ENCODE measurements around the gene GORASP1.

Gene GORASP1

DNA sequence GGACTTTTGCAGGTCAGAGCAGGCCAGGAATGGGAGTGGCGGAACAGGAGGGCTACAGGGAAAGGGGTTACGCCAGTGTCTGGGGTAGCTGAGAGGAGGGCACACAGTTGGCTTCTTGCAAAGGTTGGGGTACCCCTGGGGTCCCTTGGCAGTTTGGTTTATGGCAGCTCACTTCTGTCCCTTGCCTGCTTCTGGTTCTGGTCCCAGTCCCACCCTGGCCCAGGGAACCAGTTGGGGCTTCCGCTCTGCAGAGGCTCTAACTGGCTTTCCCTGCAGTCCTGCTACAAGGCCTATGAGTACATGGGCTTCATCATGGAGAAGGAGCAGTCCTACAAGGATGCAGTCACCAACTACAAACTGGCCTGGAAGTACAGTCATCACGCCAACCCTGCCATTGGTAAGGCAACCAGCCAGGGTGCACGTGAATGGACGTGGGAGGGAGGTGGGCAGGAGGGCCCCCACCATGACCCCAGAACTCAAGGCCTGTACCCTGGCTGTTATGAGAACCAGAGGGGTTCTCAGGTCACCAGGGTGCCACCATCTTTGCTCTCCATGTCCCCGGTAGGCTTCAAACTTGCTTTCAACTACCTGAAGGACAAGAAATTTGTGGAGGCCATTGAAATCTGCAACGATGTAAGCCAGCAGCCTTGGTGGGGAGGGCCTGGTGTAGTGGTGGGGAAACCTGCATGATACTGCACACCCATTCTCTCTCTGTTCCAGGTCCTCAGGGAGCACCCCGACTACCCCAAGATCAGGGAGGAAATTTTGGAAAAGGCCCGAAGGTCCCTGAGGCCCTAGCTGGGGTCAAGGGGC, 30.8 kb upstream of the GORASP1 start:
- Histone ChIP-seq H3K4me2 (ENCODE audit: low read length, poor library complexity, severe bottlenecking) (no peak overlapping the region), H2BK12ac (ENCODE audit: low read length in 2 of 2) (no peak overlapping the region), H3K14ac (ENCODE audit: low read length in 2 of 2) (peak overlapping the region in 1 of 2 experiments; percentile 79), H3K27me3 (ENCODE audit: control insufficient read depth in 1 of 2, insufficient read depth in 1 of 2, low read length in 2 of 2) (no peaks in the 10 kb centered on the region), H3K9me3 (ENCODE audit: control insufficient read depth, low read length) (no peaks in the 10 kb centered on the region), H3K4me1 (ENCODE audit: control insufficient read depth, insufficient read depth, low read depth, low read length) (peaks cover 14% of the 10 kb centered on the region), H3K27ac (ENCODE audit: low read length, poor library complexity, severe bottlenecking) (no peak overlapping the region), H3K18ac (ENCODE audit: low read depth in 1 of 2, low read length in 2 of 2) (no peak overlapping the region), H3K36me3 (ENCODE audit: control insufficient read depth in 1 of 2, insufficient read depth in 2 of 2, low read depth in 1 of 2, low read length in 2 of 2) (peaks cover 63 to 72% of the 10 kb centered on the region in 2 experiments), H4K91ac (ENCODE audit: low read length) (no peak overlapping the region), H2BK120ac (ENCODE audit: low read depth, low read length) (no peak overlapping the region), H4K8ac (ENCODE audit: low read length) (no peak overlapping the region), H2AK5ac (ENCODE audit: low read length, severe bottlenecking) (no peak overlapping the region), H2AFZ (ENCODE audit: low read depth, low read length) (no peak overlapping the region), H3K4me3 (ENCODE audit: insufficient read depth in 1 of 2, low read depth in 1 of 2, low read length in 2 of 2) (no peak overlapping the region), H3K23ac (ENCODE audit: low read length in 2 of 2) (peak overlapping the region in 1 of 2 experiments; percentile 32), H3K79me1 (replicated peaks; ENCODE audit: low read length, poor library complexity, severe bottlenecking) (peaks cover 35% of the 10 kb centered on the region), H2BK15ac (ENCODE audit: low read depth, poor library complexity, severe bottlenecking) (no peak overlapping the region), H2BK5ac (ENCODE audit: low read depth, low read length, poor library complexity, severe bottlenecking) (no peak overlapping the region), H3K9ac (ENCODE audit: low read length) (no peak overlapping the region), H3K4ac (ENCODE audit: low read depth in 1 of 2, low read length in 2 of 2) (no peak overlapping the region)
- DNase-seq, result peak; percentile 53
- 97% methylated on average over 9 of the region's 10 CpGs for WGBS

- Histone ChIP-seq H2AK5ac (ENCODE audit: low read length, severe bottlenecking) (no peak overlapping the region), H2BK15ac (ENCODE audit: low read depth, poor library complexity, severe bottlenecking) (no peak overlapping the region), H3K18ac (ENCODE audit: low read depth in 1 of 2, low read length in 2 of 2) (no peak overlapping the region), H2AFZ (ENCODE audit: low read depth, low read length) (no peak overlapping the region), H3K9me3 (ENCODE audit: control insufficient read depth, low read length) (no peaks in the 10 kb centered on the region), H2BK5ac (ENCODE audit: low read depth, low read length, poor library complexity, severe bottlenecking) (no peak overlapping the region), H3K14ac (ENCODE audit: low read length in 2 of 2) (peak overlapping the region in 1 of 2 experiments; percentile 80), H3K23ac (ENCODE audit: low read length in 2 of 2) (no peak overlapping the region), H3K4me2 (ENCODE audit: low read length, poor library complexity, severe bottlenecking) (no peak overlapping the region), H3K4ac (ENCODE audit: low read depth in 1 of 2, low read length in 2 of 2) (no peak overlapping the region), H3K79me1 (replicated peaks; ENCODE audit: low read length, poor library complexity, severe bottlenecking) (peaks cover 30% of the 10 kb centered on the region), H3K4me3 (ENCODE audit: insufficient read depth in 1 of 2, low read depth in 1 of 2, low read length in 2 of 2) (no peak overlapping the region), H2BK12ac (ENCODE audit: low read length in 2 of 2) (no peak overlapping the region), H3K27me3 (ENCODE audit: control insufficient read depth in 1 of 2, insufficient read depth in 1 of 2, low read length in 2 of 2) (no peaks in the 10 kb centered on the region), H3K4me1 (ENCODE audit: control insufficient read depth, insufficient read depth, low read depth, low read length) (peaks cover 14% of the 10 kb centered on the region), H2BK120ac (ENCODE audit: low read depth, low read length) (no peak overlapping the region), H4K91ac (ENCODE audit: low read length) (no peak overlapping the region), H4K8ac (ENCODE audit: low read length) (no peak overlapping the region), H3K27ac (ENCODE audit: low read length, poor library complexity, severe bottlenecking) (no peak overlapping the region), H3K9ac (ENCODE audit: low read length) (no peak overlapping the region), H3K36me3 (ENCODE audit: control insufficient read depth in 1 of 2, insufficient read depth in 2 of 2, low read depth in 1 of 2, low read length in 2 of 2) (peaks cover 56 to 64% of the 10 kb centered on the region in 2 experiments)
- 98% methylated on average over 18 of the region's 18 CpGs for WGBS
- DNase-seq, result no peak
Observed at GRCh38 chr3:39137435-39137936, 30.1 kb upstream of the GORASP1 start.

DNA sequence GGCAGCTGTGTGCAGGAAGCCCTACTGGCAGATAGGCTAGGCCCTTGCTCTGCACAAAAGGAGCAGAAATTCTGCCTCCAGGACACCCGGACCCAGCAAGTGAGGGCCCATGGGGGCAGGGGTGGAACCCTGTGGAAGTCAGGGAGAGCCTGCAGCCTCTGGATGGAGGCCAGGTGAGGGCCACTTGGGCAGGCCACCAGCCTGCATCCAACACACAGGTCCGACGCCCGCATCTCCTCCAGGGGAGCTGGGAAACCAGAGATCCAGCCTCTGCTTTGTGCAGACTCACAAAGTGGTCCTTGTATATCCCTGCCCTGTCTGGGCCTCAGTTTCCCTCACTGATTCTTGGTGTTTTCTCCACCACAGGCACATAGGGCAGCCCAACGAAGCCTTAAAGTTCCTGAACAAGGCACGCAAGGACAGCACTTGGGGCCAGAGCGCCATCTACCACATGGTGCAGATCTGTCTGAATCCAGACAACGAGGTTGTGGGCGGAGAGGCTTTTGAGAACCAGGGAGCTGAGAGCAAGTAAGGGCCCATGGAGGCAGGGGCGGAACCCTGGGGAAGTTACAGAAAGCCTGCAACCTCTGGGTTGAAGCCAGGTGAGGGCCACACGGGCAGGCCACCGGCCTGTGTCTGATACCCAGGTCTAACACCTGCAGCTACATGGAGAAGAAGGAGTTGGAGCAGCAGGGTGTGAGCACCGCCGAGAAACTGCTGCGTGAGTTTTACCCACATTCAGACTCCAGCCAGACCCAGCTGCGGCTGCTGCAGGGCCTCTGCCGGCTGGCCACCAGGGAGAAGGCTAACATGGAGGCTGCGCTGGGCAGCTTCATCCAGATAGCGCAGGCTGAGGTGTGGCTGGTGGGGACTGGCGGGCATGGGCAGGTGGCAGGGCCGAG, 29.4 kb upstream of the GORASP1 start:
- no peak overlapping the region for H2BK5ac ChIP-seq (ENCODE audit: low read depth, low read length, poor library complexity, severe bottlenecking)
- no peak overlapping the region for H4K8ac ChIP-seq (ENCODE audit: low read length)
- H3K4ac ChIP-seq (ENCODE audit: low read depth in 1 of 2, low read length in 2 of 2), result no peak overlapping the region
- H3K4me2 ChIP-seq (ENCODE audit: low read length, poor library complexity, severe bottlenecking), result no peak overlapping the region
- no peak overlapping the region for H3K4me3 ChIP-seq (ENCODE audit: insufficient read depth in 1 of 2, low read depth in 1 of 2, low read length in 2 of 2)
- no peak overlapping the region for H2AFZ ChIP-seq (ENCODE audit: low read depth, low read length)
- WGBS, result 94% methylated on average over 21 of the region's 21 CpGs
- no peaks in the 10 kb centered on the region for H3K27me3 ChIP-seq (ENCODE audit: control insufficient read depth in 1 of 2, insufficient read depth in 1 of 2, low read length in 2 of 2)
- no peak overlapping the region for H3K27ac ChIP-seq (ENCODE audit: low read length, poor library complexity, severe bottlenecking)
- no peak overlapping the region for H2BK12ac ChIP-seq (ENCODE audit: low read length in 2 of 2)
- H3K18ac ChIP-seq (ENCODE audit: low read depth in 1 of 2, low read length in 2 of 2), result no peak overlapping the region
- DNase-seq, result no peak
- H2BK15ac ChIP-seq (ENCODE audit: low read depth, poor library complexity, severe bottlenecking), result no peak overlapping the region
- H3K79me1 ChIP-seq (replicated peaks; ENCODE audit: low read length, poor library complexity, severe bottlenecking), result peaks cover 23% of the 10 kb centered on the region
- H3K9me3 ChIP-seq (ENCODE audit: control insufficient read depth, low read length), result no peaks in the 10 kb centered on the region
- no peak overlapping the region for H3K23ac ChIP-seq (ENCODE audit: low read length in 2 of 2)
- no peak overlapping the region for H2BK120ac ChIP-seq (ENCODE audit: low read depth, low read length)
- H3K9ac ChIP-seq (ENCODE audit: low read length), result no peak overlapping the region
- peaks cover 49 to 59% of the 10 kb centered on the region in 2 experiments for H3K36me3 ChIP-seq (ENCODE audit: control insufficient read depth in 1 of 2, insufficient read depth in 2 of 2, low read depth in 1 of 2, low read length in 2 of 2)
- H3K14ac ChIP-seq (ENCODE audit: low read length in 2 of 2), result peak overlapping the region in 1 of 2 experiments; percentile 80
- H3K4me1 ChIP-seq (ENCODE audit: control insufficient read depth, insufficient read depth, low read depth, low read length), result peaks cover 10% of the 10 kb centered on the region
- no peak overlapping the region for H4K91ac ChIP-seq (ENCODE audit: low read length)
- H2AK5ac ChIP-seq (ENCODE audit: low read length, severe bottlenecking), result no peak overlapping the region
